Right atrium auricular region (tissue), 2 donors: ENCODE results near the gene MIR17HG. TPM values are rescaled to one million over a fixed set of nuclear protein-coding genes. Genes with fewer than 3 reads are reported as not detected.

Experiments used
- DNase-seq: peaks from one replicate; pipeline ENCODE4 v3.0.0-alpha.2; 2019; ENCODE audit warnings: low spot score
- H3K27ac ChIP-seq, 2 donors: fragments of 200-600 bp; sonication (generic); 1 replicate in 1 of 2; 2 replicates in 1 of 2; pipeline ENCODE4 v1.5.1; 2016 to 2019
- H3K27me3 ChIP-seq, 2 donors: fragments of 200-600 bp; sonication (generic); one replicate each; pipeline versions ENCODE4 v1.5.1 to v1.6.0; 2017 to 2019
- H3K36me3 ChIP-seq: fragments of 200-600 bp; sonication (generic); one replicate; pipeline ENCODE4 v1.5.1; 2016
- H3K4me1 ChIP-seq, 2 donors: fragments of 200-600 bp; sonication (generic); one replicate each; pipeline versions ENCODE4 v1.5.1 to v1.6.0; 2017 to 2019
- H3K4me3 ChIP-seq, 2 donors: fragments of 200-600 bp; sonication (generic); 1 replicate in 1 of 2; 2 replicates in 1 of 2; pipeline ENCODE4 v1.5.1; 2017 to 2019; ENCODE audit warnings: mild to moderate bottlenecking in 1 of 2, moderate library complexity in 1 of 2
- H3K9me3 ChIP-seq, 2 donors: fragments of 200-600 bp; sonication (generic); one replicate each; pipeline ENCODE4 v1.5.1; 2019
- total RNA-seq, 2 donors: library from RNA; depleted of rRNA; stranded (reverse); fragments of >200 nt; gene quantifications; one replicate each; pipeline ENCODE4 v1.1.0, GENCODE V29; 2016
- TF ChIP-seq, protein P1 (sequence below), 2 donors: fragments of 200-600 bp; sonication (generic); IDR thresholded peaks; one replicate each; pipeline ENCODE4 v1.5.1; 2019; ENCODE audit warnings: antibody characterized with exemption in 2 of 2

Gene MIR17HG
- total RNA-seq, 2 donors from 2014 or later: 0.20 TPM; not detected in 1

DNA sequence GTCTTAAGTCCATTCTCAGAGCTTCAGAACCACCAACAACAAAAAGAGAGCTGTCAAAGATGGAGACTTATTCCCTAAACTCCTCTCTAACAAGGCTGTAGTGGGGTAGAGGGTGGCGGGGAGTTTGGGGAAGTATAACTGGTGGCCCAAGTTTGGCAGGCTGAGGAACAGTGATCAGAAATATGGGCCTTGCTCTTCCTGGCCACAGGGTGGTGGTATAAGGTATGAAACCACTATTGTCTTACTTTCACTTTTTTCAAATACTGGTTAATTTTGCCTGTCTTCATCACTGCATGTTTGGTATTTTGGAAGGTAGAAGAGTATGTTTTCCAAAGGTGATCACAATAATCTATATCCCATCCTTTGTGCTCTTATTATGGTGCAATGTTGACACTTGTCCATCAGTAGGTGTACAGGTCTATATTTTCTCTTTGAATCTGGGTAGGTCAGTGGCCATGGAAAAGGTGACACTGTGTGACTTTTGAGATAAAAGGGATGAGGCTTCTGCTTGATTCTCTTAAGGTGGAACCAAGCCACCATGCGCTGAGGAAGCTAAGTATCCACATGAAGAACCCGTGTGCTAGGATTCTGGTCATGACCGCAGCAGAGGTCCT lies 27.7 kb downstream of the MIR17HG start:
- no peak for DNase-seq
- H3K27me3 ChIP-seq: no peaks in the 10 kb centered on the region
- no peaks in the 10 kb centered on the region for H3K36me3 ChIP-seq
- TF ChIP-seq, protein P1, sequence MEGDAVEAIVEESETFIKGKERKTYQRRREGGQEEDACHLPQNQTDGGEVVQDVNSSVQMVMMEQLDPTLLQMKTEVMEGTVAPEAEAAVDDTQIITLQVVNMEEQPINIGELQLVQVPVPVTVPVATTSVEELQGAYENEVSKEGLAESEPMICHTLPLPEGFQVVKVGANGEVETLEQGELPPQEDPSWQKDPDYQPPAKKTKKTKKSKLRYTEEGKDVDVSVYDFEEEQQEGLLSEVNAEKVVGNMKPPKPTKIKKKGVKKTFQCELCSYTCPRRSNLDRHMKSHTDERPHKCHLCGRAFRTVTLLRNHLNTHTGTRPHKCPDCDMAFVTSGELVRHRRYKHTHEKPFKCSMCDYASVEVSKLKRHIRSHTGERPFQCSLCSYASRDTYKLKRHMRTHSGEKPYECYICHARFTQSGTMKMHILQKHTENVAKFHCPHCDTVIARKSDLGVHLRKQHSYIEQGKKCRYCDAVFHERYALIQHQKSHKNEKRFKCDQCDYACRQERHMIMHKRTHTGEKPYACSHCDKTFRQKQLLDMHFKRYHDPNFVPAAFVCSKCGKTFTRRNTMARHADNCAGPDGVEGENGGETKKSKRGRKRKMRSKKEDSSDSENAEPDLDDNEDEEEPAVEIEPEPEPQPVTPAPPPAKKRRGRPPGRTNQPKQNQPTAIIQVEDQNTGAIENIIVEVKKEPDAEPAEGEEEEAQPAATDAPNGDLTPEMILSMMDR (IDR thresholded peaks at IDR 0.05): peak in 1 of 2 donors; percentile 50
- no peaks in the 10 kb centered on the region for H3K4me1 ChIP-seq
- H3K27ac ChIP-seq: no peak overlapping the region
- H3K4me3 ChIP-seq: no peak overlapping the region
- no peaks in the 10 kb centered on the region for H3K9me3 ChIP-seq

DNA sequence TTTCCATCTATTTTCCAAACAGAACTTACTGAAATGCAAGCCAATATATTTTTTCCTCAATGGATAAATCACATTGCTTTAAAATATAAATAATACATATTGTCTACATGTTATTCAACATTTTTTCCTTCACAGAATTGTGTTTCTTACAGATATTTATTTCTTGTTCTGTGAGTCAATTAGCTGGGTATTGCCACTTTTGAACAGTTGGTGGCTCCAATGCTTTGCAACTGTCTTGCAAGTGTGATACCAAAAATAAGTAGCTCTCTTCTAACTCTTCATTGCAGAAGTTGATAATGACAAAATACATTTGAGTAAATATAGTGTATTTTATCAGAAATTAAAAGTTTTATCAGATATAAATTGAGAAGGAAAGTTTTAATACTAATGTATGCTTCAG lies 33.9 kb downstream of the MIR17HG start:
- Histone ChIP-seq H3K27me3 (no peaks in the 10 kb centered on the region), H3K4me1 (no peaks in the 10 kb centered on the region), H3K27ac (no peak overlapping the region), H3K9me3 (no peaks in the 10 kb centered on the region), H3K4me3 (no peak overlapping the region), H3K36me3 (no peaks in the 10 kb centered on the region)
- TF ChIP-seq, protein P1 (IDR thresholded peaks at IDR 0.05): peak in 1 of 2 donors; percentile 59
- DNase-seq: no peak

DNA sequence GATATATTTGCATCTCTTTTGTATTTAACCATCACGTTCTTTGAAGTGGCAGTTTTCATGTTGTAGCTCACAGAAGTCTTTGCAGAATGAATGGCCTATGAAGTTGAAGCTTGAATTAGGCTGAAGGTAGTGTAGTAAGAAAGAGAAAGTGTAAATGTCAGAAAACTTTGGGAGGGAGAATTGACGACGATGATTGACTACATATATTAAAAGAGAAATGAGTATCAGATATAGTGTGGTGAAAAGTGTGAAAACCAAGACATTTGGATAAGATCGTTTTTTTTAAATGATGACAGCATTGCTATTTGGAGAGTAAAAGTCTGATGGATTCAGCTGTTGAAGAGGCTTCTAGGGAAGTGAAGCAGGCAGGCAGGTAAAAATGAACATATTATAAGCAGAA lies 36.3 kb downstream of the MIR17HG start:
- TF ChIP-seq, protein P1 (IDR thresholded peaks at IDR 0.05): no peak
- H3K4me1 ChIP-seq: no peaks in the 10 kb centered on the region
- no peaks in the 10 kb centered on the region for H3K27me3 ChIP-seq
- H3K36me3 ChIP-seq: no peaks in the 10 kb centered on the region
- no peak overlapping the region for H3K4me3 ChIP-seq
- no peak for DNase-seq
- no peak overlapping the region for H3K27ac ChIP-seq
- no peaks in the 10 kb centered on the region for H3K9me3 ChIP-seq

DNA sequence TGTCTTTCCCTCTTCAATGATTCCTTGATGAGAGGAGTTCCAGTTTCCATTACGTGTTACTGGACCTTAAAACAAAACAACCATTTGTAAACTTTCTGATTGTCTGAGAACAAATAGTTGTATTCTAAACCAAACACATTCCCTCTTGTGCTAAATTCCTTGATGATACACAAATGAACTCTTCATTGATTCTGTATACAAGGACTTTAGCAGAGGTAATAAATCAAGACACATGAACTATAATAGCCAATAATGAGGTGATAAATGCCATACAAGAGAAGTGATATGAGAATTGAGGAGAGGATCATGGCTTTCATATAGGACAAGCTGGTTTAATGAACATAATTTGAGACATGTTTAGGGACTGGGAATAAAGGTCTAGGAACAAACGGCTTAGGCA lies 37.4 kb downstream of the MIR17HG start:
- TF ChIP-seq, protein P1 (IDR thresholded peaks at IDR 0.05): no peak

DNA sequence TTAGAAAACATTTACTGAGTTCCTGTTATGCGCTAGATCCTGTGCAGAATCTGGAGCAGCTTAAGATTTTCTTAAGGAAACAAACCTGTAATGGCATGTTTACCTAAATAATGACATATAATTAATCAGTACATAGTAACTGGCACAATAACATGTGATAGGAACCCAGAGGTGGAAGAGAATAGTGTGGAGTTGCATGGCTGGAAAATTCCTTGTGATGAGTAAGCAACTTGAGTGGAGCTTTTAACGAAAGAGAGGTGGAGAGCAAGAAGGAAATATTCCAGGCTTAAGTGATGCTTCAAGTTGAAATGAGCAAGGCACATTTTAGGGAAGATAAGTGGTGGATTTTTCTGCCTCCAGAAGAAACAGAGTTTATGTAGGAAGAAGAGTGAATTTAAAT lies 41.7 kb downstream of the MIR17HG start:
- H3K27me3 ChIP-seq: no peaks in the 10 kb centered on the region
- H3K27ac ChIP-seq: no peak overlapping the region
- H3K4me3 ChIP-seq: no peak overlapping the region
- DNase-seq: no peak
- TF ChIP-seq, protein P1 (IDR thresholded peaks at IDR 0.05): no peak
- H3K4me1 ChIP-seq: no peaks in the 10 kb centered on the region
- no peaks in the 10 kb centered on the region for H3K9me3 ChIP-seq
- no peaks in the 10 kb centered on the region for H3K36me3 ChIP-seq

More for the DNA sequence above, 37.4 kb downstream of the MIR17HG start:
- Histone ChIP-seq H3K27me3 (no peaks in the 10 kb centered on the region), H3K4me3 (no peak overlapping the region), H3K4me1 (no peaks in the 10 kb centered on the region), H3K36me3 (no peaks in the 10 kb centered on the region), H3K9me3 (no peaks in the 10 kb centered on the region), H3K27ac (no peak overlapping the region)
- DNase-seq: no peak

DNA sequence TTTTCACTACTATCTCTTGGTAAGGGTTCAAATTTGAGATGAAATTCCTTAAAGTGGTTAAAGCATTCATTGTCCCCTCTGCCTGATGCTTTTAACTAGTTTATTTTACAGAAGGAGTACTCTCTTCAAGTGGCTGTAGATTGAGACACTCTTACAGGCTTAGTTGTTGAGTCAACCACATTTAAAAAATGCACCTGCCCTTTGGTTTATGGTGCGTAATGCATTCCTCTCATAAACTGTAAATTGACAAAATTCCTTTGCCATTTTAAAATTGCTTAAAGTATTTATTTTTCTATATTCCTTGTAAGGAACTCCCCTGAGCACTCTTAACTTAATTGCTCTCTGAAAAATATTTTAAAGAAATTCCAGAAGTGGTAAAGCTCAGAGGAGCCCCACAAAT lies 50.1 kb downstream of the MIR17HG start:
- peaks cover 0 to 14% of the 10 kb centered on the region in 2 donors for H3K4me1 ChIP-seq
- H3K9me3 ChIP-seq: no peaks in the 10 kb centered on the region
- no peaks in the 10 kb centered on the region for H3K36me3 ChIP-seq
- H3K4me3 ChIP-seq: no peak overlapping the region
- no peak for DNase-seq
- H3K27ac ChIP-seq: no peak overlapping the region
- H3K27me3 ChIP-seq: peaks cover 0 to 5% of the 10 kb centered on the region in 2 donors
- TF ChIP-seq, protein P1 (IDR thresholded peaks at IDR 0.05): no peak
